Measurements from ENCODE around the gene GAPDHS.

DNA sequence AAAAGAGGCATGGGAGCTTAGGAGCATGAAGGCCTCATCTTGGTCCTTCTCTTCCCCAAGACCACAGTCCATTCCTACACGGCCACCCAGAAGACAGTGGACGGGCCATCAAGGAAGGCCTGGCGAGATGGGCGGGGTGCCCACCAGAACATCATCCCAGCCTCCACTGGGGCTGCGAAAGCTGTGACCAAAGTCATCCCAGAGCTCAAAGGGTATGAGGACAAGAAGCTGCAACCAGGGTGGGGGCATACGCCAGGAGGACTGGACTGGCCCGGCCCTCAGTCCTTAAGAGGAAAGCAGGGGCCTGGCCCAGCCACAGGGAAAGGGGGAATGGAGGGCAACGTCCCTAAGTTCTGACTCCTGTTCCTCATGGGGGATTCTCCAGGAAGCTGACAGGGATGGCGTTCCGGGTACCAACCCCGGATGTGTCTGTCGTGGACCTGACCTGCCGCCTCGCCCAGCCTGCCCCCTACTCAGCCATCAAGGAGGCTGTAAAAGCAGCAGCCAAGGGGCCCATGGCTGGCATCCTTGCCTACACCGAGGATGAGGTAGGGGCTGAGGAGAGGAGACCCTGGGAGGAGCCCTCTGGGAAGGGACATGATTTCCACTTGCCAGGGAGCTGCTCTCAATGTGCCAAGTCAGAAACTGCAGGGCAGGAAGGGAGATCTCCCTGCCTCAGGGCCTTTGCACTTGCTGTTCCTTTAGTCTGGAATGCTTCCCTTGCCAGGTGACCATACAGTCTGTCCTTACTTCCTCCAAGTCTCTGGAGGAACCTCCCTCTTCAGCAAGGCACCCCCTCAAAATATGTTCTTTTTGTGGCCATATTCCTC is 10.2 kb downstream of the GAPDHS start:
- TF ChIP-seq RBM39 (IDR thresholded peaks at IDR 0.05; ENCODE audit: low read depth, low read length, poor library complexity, severe bottlenecking), result no peak
- no peak for TF ChIP-seq ATF3 (CRISPR knock-in tag; IDR thresholded peaks at IDR 0.05)
- no peak for TF ChIP-seq ZFP90 (CRISPR knock-in tag; IDR thresholded peaks at IDR 0.05; ENCODE audit: borderline replicate concordance)
- TF ChIP-seq DMTF1 (CRISPR knock-in tag; IDR thresholded peaks at IDR 0.05), result no peak
- TF ChIP-seq ZNF879 (CRISPR knock-in tag; IDR thresholded peaks at IDR 0.05), result no peak
- TF ChIP-seq ZZZ3 (CRISPR knock-in tag; IDR thresholded peaks at IDR 0.05; ENCODE audit: borderline replicate concordance), result no peak
- no peak for TF ChIP-seq EED (CRISPR knock-in tag; IDR thresholded peaks at IDR 0.05)
- no peak for TF ChIP-seq HOXA7 (CRISPR knock-in tag; IDR thresholded peaks at IDR 0.05)
- no peak for TF ChIP-seq ZNF660 (CRISPR knock-in tag; IDR thresholded peaks at IDR 0.05; ENCODE audit: borderline replicate concordance, low read depth)
- no peak for TF ChIP-seq ZNF274 (CRISPR knock-in tag; IDR thresholded peaks at IDR 0.05)
- no peak for TF ChIP-seq KAT7 (CRISPR knock-in tag; IDR thresholded peaks at IDR 0.05; ENCODE audit: borderline replicate concordance)
